Upper lobe of left lung (tissue), 6 donors: ENCODE measurements around the gene MPHOSPH9. TPM values are rescaled to one million over a fixed set of nuclear protein-coding genes. Genes with fewer than 3 reads are reported as not detected.

Experiments
- ATAC-seq, 2 donors: fragments of 200-7000 bp; cut with Tn5 transposase; one replicate each; pipeline ENCODE4 v1.9.1; 2022; ENCODE audit warnings: mild to moderate bottlenecking in 2 of 2, moderate library complexity in 2 of 2; ENCODE audit not compliant: low FRiP score in 2 of 2
- DNase-seq, 2 donors: peaks; one replicate each; pipeline ENCODE4 v3.0.0-alpha.2; 2019 to 2020
- H3K27ac ChIP-seq, 4 donors: fragments of 200-600 bp; sonication (generic); one replicate each; pipeline ENCODE4 v1.5.1; 2016 to 2019
- H3K27me3 ChIP-seq, 4 donors: fragments of 200-600 bp; sonication (generic); one replicate each; pipeline ENCODE4 v1.5.1; 2017 to 2019
- H3K36me3 ChIP-seq, 4 donors: fragments of 200-600 bp; sonication (generic); one replicate each; pipeline ENCODE4 v1.5.1; 2016 to 2019
- H3K4me1 ChIP-seq, 4 donors: fragments of 200-600 bp; sonication (generic); one replicate each; pipeline ENCODE4 v1.5.1; 2018 to 2019
- H3K4me3 ChIP-seq, 4 donors: fragments of 200-600 bp; sonication (generic); one replicate each; pipeline ENCODE4 v1.5.1; 2017 to 2019; ENCODE audit warnings: mild to moderate bottlenecking in 2 of 4, moderate library complexity in 1 of 4
- H3K9me3 ChIP-seq, 4 donors: fragments of 200-600 bp; sonication (generic); one replicate each; pipeline ENCODE4 v1.5.1; 2018 to 2019
- EP300 ChIP-seq, 4 donors: sonication (generic); formaldehyde crosslinking; IDR thresholded peaks; one replicate each; pipeline ENCODE4 v1.5.1; 2017; ENCODE audit warnings: antibody characterized with exemption in 4 of 4, control low read depth in 2 of 4
- POLR2A ChIP-seq, 4 donors: fragments of 450-650 bp; IDR thresholded peaks; one replicate each; pipeline ENCODE4 v1.5.1; 2016 to 2017; ENCODE audit warnings: antibody characterized with exemption in 4 of 4, mild to moderate bottlenecking in 2 of 4
- POLR2AphosphoS5 ChIP-seq, 2 donors: sonication (generic); formaldehyde crosslinking; IDR thresholded peaks; one replicate each; pipeline ENCODE4 v1.5.1; 2017; ENCODE audit warnings: antibody characterized with exemption in 2 of 2
- WGBS, 2 donors: methylation state at CpG; one replicate each; pipeline ENCODE4 v1.1.5; 2017 to 2018; 5-methylcytosine and 5-hydroxymethylcytosine counted together
- total RNA-seq, 6 donors: library from RNA; depleted of rRNA in 4 of 6; stranded (reverse); fragments of >200 nt in 4 of 6; gene quantifications; one replicate each; pipeline versions ENCODE4 v1.1.0 to v1.2.1, GENCODE V29; 2016 to 2021
- TF ChIP-seq, protein P1 (sequence below), 6 experiments: fragments of 450-650 bp in 4 of 6; fragments of 200-600 bp in 2 of 6; sonication (generic) in 2 of 6; IDR thresholded peaks; one replicate each; pipeline ENCODE4 v1.5.1; 2016 to 2019; ENCODE audit warnings: antibody characterized with exemption in 6 of 6
- donor health status: DM: no; HTN: no; CAD: no; lungs with moderate emphysema.
- donor health status: DM: no; HTN: yes; CAD: no; lungs with severe emphysema.

MPHOSPH9 gene
- total RNA-seq, 6 donors from 2014 or later: 12.6 to 82.8 (median 17.6) TPM

DNA sequence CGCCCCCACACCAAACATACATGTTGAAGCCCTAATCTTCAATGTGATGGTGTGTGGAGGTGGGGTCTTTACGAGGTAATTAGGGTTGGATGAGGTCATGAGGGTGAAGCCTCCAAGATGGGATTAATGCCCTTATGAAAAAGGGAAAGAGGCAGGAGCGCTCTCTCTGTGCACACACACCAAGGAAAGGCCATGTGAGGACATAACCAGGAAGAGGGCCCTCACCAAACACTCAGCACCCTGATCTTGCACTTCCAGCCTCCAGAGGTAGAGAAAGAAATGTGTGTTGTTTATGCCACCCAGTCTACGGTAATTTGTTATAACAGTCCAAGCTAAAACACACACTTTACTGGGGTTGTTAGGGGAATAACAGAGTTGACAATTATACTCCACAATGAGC lies 67.4 kb downstream of the MPHOSPH9 start:
- peak in 1 of 2 donors; percentile 55 for DNase-seq
- WGBS, 2 donors: 76 to 81% methylated on average over 4 of the region's 4 CpGs
- H3K36me3 ChIP-seq: peaks cover 0 to 17% (median 0%) of the 10 kb centered on the region in 4 donors
- H3K9me3 ChIP-seq: no peaks in the 10 kb centered on the region
- H3K4me3 ChIP-seq: no peak overlapping the region
- ATAC-seq: peak in 1 of 2 donors; percentile 13
- H3K4me1 ChIP-seq: peaks cover 0 to 7% (median 0%) of the 10 kb centered on the region in 4 donors
- H3K27ac ChIP-seq: peak overlapping the region in 2 of 4 donors; percentile 32 to 53
- H3K27me3 ChIP-seq: no peaks in the 10 kb centered on the region
- TF ChIP-seq POLR2AphosphoS5 (IDR thresholded peaks at IDR 0.05) (no peak), POLR2A (IDR thresholded peaks at IDR 0.05) (no peak), EP300 (IDR thresholded peaks at IDR 0.05) (no peak)
- TF ChIP-seq, protein P1, sequence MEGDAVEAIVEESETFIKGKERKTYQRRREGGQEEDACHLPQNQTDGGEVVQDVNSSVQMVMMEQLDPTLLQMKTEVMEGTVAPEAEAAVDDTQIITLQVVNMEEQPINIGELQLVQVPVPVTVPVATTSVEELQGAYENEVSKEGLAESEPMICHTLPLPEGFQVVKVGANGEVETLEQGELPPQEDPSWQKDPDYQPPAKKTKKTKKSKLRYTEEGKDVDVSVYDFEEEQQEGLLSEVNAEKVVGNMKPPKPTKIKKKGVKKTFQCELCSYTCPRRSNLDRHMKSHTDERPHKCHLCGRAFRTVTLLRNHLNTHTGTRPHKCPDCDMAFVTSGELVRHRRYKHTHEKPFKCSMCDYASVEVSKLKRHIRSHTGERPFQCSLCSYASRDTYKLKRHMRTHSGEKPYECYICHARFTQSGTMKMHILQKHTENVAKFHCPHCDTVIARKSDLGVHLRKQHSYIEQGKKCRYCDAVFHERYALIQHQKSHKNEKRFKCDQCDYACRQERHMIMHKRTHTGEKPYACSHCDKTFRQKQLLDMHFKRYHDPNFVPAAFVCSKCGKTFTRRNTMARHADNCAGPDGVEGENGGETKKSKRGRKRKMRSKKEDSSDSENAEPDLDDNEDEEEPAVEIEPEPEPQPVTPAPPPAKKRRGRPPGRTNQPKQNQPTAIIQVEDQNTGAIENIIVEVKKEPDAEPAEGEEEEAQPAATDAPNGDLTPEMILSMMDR (IDR thresholded peaks at IDR 0.05): no peak

DNA sequence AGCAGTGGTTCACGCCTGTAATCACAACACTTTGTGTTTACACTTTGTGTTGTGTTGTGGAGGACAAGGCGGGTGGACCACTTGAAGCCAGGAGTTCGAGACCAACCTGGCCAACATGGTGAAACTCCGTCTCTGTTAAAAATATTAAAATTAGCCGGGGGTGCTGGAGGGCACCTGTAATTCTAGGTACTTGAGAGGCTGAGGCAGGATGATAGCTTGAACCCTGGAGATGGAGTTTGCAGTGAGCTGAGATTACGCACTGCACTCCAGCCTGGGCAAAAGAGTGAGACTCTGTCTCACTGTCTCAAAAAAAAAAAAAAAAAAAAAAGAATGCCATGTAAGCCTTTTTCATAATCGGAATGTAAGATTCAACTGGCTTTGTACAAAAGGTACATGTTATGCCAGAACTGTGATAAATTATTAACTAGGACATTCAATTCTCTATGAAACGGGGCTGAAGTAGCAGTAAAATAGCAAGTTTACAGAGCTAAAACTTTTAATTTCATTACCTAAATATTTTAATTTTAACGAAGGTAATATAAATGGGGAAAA lies 68.2 kb downstream of the MPHOSPH9 start:
- TF ChIP-seq EP300 (IDR thresholded peaks at IDR 0.05): no peak
- TF ChIP-seq POLR2A (IDR thresholded peaks at IDR 0.05): no peak
- no peak for TF ChIP-seq POLR2AphosphoS5 (IDR thresholded peaks at IDR 0.05)
- TF ChIP-seq, protein P1 (IDR thresholded peaks at IDR 0.05): no peak
- 56 to 79% methylated on average over 9 of the region's 9 CpGs for WGBS, 2 donors
- H3K27ac ChIP-seq: peak overlapping the region in 1 of 4 donors; percentile 53
- no peak overlapping the region for H3K4me3 ChIP-seq
- DNase-seq (no peak), ATAC-seq (no peak)
- H3K36me3 ChIP-seq: peaks cover 0 to 22% (median 0%) of the 10 kb centered on the region in 4 donors
- no peaks in the 10 kb centered on the region for H3K9me3 ChIP-seq
- peaks cover 0 to 7% (median 0%) of the 10 kb centered on the region in 4 donors for H3K4me1 ChIP-seq
- H3K27me3 ChIP-seq: no peaks in the 10 kb centered on the region

DNA sequence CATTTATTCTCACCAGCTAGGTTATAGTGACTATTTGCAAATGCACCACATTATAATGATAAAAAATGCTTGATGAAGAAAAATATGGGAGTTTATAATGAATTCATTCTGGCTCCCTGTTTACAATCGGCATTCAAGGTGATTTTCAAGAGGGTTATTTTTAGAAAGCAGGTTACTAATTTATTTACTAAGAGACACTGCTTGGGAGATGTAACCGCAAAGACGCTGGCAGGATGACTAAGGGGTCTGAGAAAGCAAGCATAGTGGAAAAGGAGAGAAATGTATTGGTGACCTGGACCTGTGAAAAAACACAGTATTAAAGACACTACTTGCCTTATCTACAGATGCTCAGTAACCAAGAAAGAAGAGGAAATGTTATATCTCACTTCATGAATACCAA lies 68.7 kb downstream of the MPHOSPH9 start:
- DNase-seq (no peak), ATAC-seq (no peak)
- Histone ChIP-seq H3K9me3 (no peaks in the 10 kb centered on the region), H3K36me3 (peaks cover 0 to 22% (median 0%) of the 10 kb centered on the region in 4 donors), H3K4me1 (peaks cover 0 to 7% (median 0%) of the 10 kb centered on the region in 4 donors), H3K27me3 (no peaks in the 10 kb centered on the region), H3K4me3 (no peak overlapping the region), H3K27ac (peak overlapping the region in 1 of 4 donors; percentile 33)
- no peak for TF ChIP-seq POLR2A (IDR thresholded peaks at IDR 0.05)
- no peak for TF ChIP-seq POLR2AphosphoS5 (IDR thresholded peaks at IDR 0.05)
- TF ChIP-seq, protein P1 (IDR thresholded peaks at IDR 0.05): no peak
- TF ChIP-seq EP300 (IDR thresholded peaks at IDR 0.05): no peak
- WGBS, 2 donors: 80 to 83% methylated on average over 3 of the region's 3 CpGs

DNA sequence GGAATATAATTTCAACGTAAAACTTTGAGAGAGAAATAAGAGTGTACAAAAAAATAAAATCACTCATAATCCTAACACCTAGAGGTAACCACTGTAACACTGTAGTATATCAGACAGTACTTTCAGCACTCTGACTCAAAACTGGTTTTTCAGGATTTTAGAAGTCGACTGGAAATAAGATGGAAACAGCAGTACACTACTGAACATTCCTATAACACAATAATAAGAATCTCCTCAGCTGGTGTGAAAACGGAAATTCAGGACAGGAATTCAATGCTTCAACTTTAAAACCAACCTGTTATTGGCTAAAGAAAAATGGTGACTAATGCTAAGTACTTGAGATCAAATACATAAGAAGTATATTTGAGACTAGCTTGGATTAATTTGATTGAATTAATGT lies 69.7 kb downstream of the MPHOSPH9 start:
- peak in 1 of 2 donors; percentile 73 for ATAC-seq
- no peaks in the 10 kb centered on the region for H3K9me3 ChIP-seq
- TF ChIP-seq POLR2AphosphoS5 (IDR thresholded peaks at IDR 0.05): no peak
- TF ChIP-seq, protein P1 (IDR thresholded peaks at IDR 0.05): no peak
- TF ChIP-seq EP300 (IDR thresholded peaks at IDR 0.05): no peak
- TF ChIP-seq POLR2A (IDR thresholded peaks at IDR 0.05): no peak
- peaks cover 0 to 7% (median 0%) of the 10 kb centered on the region in 4 donors for H3K4me1 ChIP-seq
- H3K27me3 ChIP-seq: no peaks in the 10 kb centered on the region
- H3K4me3 ChIP-seq: no peak overlapping the region
- 65 to 72% methylated on average over 3 of the region's 3 CpGs for WGBS, 2 donors
- peak overlapping the region in 2 of 4 donors; percentile 6 to 33 for H3K27ac ChIP-seq
- DNase-seq: no peak
- H3K36me3 ChIP-seq: peaks cover 0 to 22% (median 0%) of the 10 kb centered on the region in 4 donors
